Measurements from ENCODE around the gene FNDC8.
"Not testable (repeated sequence)": the region's sequence is repeated elsewhere in the genome, so short reads cannot be mapped to it uniquely, and the experiment has no call there.

The FNDC8 gene

DNA sequence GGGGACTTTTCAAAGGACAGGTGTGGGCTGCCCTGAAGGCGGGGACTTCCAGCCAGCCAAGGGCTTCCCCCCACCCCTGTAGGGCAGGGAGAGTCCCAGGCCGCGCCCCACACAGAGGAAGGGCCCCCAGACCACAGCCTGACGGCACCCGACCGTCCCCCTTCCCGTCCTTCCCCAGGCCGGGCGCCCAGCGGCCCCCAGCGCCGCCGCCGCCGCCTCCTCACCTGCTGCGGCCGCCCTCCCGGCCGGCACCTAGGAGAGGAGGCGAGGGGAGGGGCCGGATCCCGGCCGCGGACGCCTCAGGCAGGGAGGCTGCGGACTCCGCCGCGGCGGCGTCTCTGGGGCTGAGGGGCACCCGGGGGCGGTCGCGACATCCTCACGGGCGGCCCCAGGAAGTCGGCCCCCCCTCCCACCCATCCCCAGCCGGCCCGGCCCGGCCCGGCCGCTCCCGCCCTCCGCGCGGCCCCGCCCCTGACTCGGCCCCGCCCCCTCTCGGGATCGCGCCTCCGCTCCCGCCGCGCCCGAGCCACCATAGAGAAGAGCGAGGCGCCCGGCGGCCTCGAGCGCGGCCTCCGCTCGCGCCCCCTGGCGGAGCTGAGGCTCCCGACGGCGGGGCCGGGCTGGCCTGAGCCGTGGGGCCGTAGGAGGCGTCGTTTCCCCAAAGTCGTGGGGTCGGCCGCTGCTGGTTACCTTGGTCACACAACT is 32.4 kb upstream of the FNDC8 start:
- Histone ChIP-seq H2AFZ (ENCODE audit: low read depth, low read length) (peak overlapping the region; percentile 69), H3K4me3 (ENCODE audit: low read length) (peak overlapping the region; percentile 91), H3K27ac (ENCODE audit: low read length) (peak overlapping the region; percentile 86), H3K36me3 (replicated peaks; ENCODE audit: low read depth, low read length) (no peaks in the 10 kb centered on the region), H3K9ac (ENCODE audit: low read length) (peak overlapping the region; percentile 90), H3K4me1 (ENCODE audit: low read length) (peaks cover 21% of the 10 kb centered on the region), H3K79me2 (ENCODE audit: low read length) (peaks cover 46% of the 10 kb centered on the region), H3K27me3 (ENCODE audit: low read depth, low read length) (no peaks in the 10 kb centered on the region), H3K9me3 (ENCODE audit: insufficient read depth, low read length) (no peaks in the 10 kb centered on the region), H3K4me2 (ENCODE audit: low read length) (peak overlapping the region; percentile 91), H4K20me1 (ENCODE audit: insufficient read depth, low read length) (no peaks in the 10 kb centered on the region)
- TF ChIP-seq, protein P1, sequence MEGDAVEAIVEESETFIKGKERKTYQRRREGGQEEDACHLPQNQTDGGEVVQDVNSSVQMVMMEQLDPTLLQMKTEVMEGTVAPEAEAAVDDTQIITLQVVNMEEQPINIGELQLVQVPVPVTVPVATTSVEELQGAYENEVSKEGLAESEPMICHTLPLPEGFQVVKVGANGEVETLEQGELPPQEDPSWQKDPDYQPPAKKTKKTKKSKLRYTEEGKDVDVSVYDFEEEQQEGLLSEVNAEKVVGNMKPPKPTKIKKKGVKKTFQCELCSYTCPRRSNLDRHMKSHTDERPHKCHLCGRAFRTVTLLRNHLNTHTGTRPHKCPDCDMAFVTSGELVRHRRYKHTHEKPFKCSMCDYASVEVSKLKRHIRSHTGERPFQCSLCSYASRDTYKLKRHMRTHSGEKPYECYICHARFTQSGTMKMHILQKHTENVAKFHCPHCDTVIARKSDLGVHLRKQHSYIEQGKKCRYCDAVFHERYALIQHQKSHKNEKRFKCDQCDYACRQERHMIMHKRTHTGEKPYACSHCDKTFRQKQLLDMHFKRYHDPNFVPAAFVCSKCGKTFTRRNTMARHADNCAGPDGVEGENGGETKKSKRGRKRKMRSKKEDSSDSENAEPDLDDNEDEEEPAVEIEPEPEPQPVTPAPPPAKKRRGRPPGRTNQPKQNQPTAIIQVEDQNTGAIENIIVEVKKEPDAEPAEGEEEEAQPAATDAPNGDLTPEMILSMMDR (IDR thresholded peaks at IDR 0.05; ENCODE audit: low read depth, low read length), result peak; percentile 71
- TF ChIP-seq EZH2phosphoT487 (IDR thresholded peaks at IDR 0.05; ENCODE audit: low read depth), result no peak

DNA sequence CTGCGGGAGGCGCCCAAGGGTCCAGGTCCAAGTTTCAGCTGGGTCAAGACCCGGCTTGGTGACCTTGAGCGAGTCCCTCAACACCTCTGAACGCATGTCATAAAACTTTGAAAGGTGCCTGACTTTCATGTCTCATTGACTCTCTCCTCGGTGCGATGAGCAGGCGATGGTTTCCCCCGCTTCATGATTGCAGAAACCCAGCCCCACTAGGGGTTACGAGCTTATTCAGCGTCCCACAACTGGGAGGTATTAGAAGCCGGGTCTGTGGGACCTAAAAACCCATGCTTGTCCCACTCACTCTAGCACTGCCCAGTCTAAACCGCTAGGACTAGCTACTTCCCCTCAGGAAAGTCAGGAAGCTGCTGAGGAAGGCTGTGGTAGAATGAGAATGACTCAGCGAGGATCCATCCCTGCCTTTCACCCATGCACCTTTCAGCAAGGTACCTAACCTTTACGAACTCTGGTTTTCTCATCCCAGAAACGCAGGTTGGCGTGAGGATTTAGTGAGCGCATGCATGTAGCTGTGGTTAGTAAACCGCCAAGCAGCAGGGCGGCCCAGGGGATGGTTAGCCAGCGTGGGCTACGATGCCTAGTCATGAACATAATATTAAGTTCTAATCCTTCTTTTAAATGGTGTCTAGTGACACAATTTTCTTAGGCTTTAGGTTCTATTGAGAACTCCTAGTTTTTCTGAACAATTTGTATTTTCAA is 31.7 kb upstream of the FNDC8 start:
- Histone ChIP-seq H4K20me1 (ENCODE audit: insufficient read depth, low read length) (no peaks in the 10 kb centered on the region), H2AFZ (ENCODE audit: low read depth, low read length) (peak overlapping the region; percentile 69), H3K9me3 (ENCODE audit: insufficient read depth, low read length) (no peaks in the 10 kb centered on the region), H3K4me2 (ENCODE audit: low read length) (peak overlapping the region; percentile 91), H3K36me3 (replicated peaks; ENCODE audit: low read depth, low read length) (no peaks in the 10 kb centered on the region), H3K79me2 (ENCODE audit: low read length) (peaks cover 39% of the 10 kb centered on the region), H3K4me3 (ENCODE audit: low read length) (peak overlapping the region; percentile 78), H3K27ac (ENCODE audit: low read length) (peak overlapping the region; percentile 68), H3K27me3 (ENCODE audit: low read depth, low read length) (no peaks in the 10 kb centered on the region), H3K9ac (ENCODE audit: low read length) (peak overlapping the region; percentile 83), H3K4me1 (ENCODE audit: low read length) (peaks cover 21% of the 10 kb centered on the region)
- TF ChIP-seq EZH2phosphoT487 (IDR thresholded peaks at IDR 0.05; ENCODE audit: low read depth), result no peak
- TF ChIP-seq, protein P1 (IDR thresholded peaks at IDR 0.05; ENCODE audit: low read depth, low read length), result no peak

DNA sequence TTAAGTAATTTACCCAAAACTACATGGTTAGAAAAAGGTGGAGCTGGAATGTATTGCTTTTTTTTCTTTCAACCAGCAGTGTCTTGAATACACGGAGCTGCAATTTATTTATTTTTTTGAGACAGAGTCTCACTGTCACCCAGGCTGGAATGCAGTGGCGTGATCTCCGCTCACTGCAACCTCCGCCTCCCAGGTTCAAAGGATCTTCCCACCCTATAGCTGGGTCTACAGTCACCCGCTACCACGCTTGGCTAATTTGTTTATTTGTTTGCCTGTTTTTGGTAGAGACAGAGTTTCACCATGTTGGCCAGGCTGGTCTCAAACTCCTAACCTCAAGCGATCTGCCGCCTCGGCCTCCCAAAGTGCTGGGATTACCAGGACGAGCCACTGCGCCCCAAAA is 30.7 kb upstream of the FNDC8 start:
- Histone ChIP-seq H3K4me1 (ENCODE audit: low read length) (peaks cover 21% of the 10 kb centered on the region), H3K79me2 (ENCODE audit: low read length) (peaks cover 31% of the 10 kb centered on the region)
- not testable (repeated sequence) for H3K27me3 ChIP-seq (ENCODE audit: low read depth, low read length); H3K27ac ChIP-seq (ENCODE audit: low read length); H3K36me3 ChIP-seq (replicated peaks; ENCODE audit: low read depth, low read length); H2AFZ ChIP-seq (ENCODE audit: low read depth, low read length); H3K4me3 ChIP-seq (ENCODE audit: low read length); H3K9me3 ChIP-seq (ENCODE audit: insufficient read depth, low read length); H3K9ac ChIP-seq (ENCODE audit: low read length); H4K20me1 ChIP-seq (ENCODE audit: insufficient read depth, low read length); H3K4me2 ChIP-seq (ENCODE audit: low read length)

DNA sequence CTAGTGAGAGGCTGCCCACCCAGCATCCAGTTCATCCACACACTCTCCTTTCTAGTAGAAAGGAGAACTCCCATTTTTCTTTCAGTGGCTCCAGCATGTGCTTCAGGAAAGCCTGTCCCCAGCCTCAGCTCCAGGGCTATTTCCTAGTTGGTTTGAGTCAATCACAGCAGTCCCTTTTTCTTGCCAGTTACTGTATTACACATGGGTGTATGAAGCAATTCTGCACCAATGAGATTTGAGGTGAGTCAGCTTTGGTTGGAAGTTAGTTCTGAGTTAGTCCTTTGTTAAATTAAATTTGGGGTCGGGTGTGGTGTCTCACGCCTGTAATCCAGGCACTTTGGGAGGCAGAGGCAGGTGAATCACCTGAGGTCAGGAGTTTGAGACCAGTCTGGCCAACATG is 26.5 kb upstream of the FNDC8 start:
- H3K4me3 ChIP-seq (ENCODE audit: low read length), result no peak overlapping the region
- H3K4me2 ChIP-seq (ENCODE audit: low read length), result no peak overlapping the region
- no peak overlapping the region for H2AFZ ChIP-seq (ENCODE audit: low read depth, low read length)

More for the DNA sequence above, 26.5 kb upstream of the FNDC8 start:
- Histone ChIP-seq H3K4me1 (ENCODE audit: low read length) (peaks cover 3% of the 10 kb centered on the region), H3K27ac (ENCODE audit: low read length) (no peak overlapping the region), H4K20me1 (ENCODE audit: insufficient read depth, low read length) (no peaks in the 10 kb centered on the region), H3K79me2 (ENCODE audit: low read length) (no peaks in the 10 kb centered on the region), H3K27me3 (ENCODE audit: low read depth, low read length) (no peaks in the 10 kb centered on the region), H3K9me3 (ENCODE audit: insufficient read depth, low read length) (no peaks in the 10 kb centered on the region), H3K36me3 (replicated peaks; ENCODE audit: low read depth, low read length) (peaks cover 10% of the 10 kb centered on the region), H3K9ac (ENCODE audit: low read length) (no peak overlapping the region)
- TF ChIP-seq, protein P1 (IDR thresholded peaks at IDR 0.05; ENCODE audit: low read depth, low read length), result no peak
- TF ChIP-seq EZH2phosphoT487 (IDR thresholded peaks at IDR 0.05; ENCODE audit: low read depth), result no peak
